ENCODE data around the gene ERO1A.
"Not testable (repeated sequence)": the region's sequence is repeated elsewhere in the genome, so short reads cannot be mapped to it uniquely, and the experiment has no call there.

ERO1A gene, protein sequence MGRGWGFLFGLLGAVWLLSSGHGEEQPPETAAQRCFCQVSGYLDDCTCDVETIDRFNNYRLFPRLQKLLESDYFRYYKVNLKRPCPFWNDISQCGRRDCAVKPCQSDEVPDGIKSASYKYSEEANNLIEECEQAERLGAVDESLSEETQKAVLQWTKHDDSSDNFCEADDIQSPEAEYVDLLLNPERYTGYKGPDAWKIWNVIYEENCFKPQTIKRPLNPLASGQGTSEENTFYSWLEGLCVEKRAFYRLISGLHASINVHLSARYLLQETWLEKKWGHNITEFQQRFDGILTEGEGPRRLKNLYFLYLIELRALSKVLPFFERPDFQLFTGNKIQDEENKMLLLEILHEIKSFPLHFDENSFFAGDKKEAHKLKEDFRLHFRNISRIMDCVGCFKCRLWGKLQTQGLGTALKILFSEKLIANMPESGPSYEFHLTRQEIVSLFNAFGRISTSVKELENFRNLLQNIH

GRCh38 chr14:52695481-52696091 lies at the start of gene ERO1A:
ERO1A (minus strand) TSS chr14:52695558; CDS start chr14:52695481, 77 bp downstream.
- DNase-seq: peak; percentile 87

DNA sequence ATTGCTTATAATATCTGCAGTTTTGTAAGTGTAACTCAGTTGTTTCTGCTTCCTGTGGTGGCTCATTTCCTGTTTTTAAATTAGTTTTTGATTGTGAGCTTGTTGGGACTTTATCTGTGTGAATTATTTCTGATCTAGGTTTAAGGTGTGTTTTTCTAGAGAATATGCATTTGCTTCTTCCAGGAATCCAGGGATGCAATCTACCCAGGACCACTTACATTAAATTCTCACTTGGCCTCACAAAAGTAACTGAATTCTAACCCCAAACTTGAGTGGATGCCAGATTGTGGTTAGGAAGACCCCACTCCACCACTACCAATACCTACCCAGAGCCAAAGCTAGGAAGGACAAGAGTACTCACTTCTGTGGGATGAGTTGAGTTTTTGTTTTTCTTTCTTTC lies 46.5 kb upstream of the ERO1A start:
- no peak for DNase-seq

GRCh38 chr14:52740751-52741150 lies 45.4 kb upstream of the ERO1A start:
- no peak for DNase-seq

DNA sequence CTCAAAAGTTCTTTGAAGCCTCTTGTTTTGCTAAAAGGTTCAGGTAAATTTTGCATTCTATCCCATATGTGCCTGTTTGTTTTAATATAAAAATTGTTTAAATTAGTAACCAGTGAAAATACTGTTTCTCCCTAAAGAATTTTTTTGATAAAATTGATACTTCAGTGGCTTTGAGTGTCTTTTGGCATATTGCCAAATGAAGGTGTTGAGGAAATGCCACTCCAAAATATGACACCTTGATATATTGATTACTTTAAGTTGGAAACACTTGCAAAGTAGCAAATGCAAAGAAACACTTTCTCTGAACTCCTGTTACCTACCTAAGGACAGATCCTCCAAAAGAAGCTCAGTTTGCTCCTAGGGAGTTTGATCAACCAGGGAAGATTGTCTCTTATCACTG lies 43.1 kb upstream of the ERO1A start:
- no peak for DNase-seq

- no peak for DNase-seq
Measured at GRCh38 chr14:52735921-52736489, 40.6 kb upstream of the ERO1A start.

DNA sequence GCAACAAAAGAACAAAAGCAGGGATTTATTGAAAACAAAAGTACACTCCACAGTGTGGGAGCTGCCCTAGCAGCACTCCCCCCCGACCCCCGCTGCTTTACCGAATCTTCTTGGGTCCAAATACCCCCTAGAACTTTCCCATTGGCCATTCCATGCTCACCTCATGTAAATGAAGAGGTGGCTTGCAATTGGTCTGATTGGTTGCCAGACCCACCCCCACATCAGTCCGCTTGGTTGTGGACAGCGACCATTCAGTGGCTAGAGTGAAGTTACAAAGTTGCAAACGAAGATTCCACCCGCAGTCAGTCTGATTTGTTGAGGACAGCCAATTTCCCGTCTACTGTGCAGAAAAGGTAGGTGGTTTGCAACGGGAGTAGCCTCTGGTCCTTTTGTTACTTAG lies 38.5 kb upstream of the ERO1A start:
- DNase-seq: no peak

DNA sequence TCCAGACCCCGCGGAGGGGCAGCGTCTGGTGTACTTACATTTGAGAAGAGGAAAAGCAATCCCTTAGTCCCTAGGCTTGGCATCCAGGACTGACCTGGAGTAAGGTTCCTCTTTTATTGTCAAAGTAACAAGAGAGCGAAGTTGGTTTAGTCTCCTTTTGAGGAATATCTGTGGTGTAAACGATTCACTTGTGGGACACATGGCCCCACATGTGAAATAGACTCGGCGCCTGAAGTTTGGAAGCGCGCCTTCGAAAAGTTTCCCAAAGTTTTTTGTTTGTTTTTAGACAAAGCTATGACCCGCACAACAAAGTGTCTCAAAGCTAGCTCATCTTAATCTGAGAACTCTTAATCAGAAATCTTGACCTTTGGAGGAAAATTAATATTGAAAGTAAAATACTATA lies 35.4 kb upstream of the ERO1A start:
- no peak for DNase-seq

DNA sequence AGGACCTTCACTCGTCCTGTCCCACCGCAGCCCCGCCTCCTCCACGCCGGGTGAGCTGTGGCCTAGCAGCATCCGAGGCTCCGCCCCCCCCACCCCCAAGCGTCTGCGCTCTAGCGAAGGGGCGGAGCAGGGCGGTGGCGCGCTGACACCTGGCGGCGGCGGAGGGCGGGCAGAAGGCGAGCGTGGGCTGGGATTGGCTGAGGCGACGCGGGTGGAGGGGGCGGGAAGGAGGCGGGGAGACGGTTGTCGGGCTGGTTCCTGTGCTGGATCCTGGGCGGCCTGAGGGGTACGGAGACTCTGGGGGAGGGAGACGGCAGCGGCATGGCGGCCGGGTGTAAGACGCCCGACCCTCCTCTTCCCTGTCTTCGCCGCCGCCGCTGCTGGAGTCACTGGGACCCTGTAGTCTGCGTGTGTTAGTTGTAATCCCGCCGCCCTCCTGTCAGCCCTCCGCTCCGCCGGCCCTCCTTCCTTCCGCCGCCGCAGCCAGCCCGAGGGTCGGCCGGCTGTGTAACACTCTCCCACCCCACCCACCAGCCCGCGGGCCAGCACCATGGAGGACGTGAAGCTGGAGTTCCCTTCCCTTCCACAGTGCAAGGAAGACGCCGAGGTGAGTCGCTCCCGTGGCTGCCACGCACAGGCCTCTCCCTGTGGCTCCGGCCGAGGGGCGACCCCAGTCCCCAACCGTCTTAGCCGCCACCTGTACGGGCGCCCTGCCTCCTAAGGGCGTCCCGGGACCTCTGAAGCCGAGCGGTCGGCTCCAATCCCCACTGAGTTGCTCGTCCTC lies 34.8 kb upstream of the ERO1A start, which contains the start of gene STYX:
TSS of gene STYX (plus strand) at position 242 of the 784 bp plus-strand sequence. CDS start at position 551, 309 bp downstream.
- peak; percentile 98 for DNase-seq

DNA sequence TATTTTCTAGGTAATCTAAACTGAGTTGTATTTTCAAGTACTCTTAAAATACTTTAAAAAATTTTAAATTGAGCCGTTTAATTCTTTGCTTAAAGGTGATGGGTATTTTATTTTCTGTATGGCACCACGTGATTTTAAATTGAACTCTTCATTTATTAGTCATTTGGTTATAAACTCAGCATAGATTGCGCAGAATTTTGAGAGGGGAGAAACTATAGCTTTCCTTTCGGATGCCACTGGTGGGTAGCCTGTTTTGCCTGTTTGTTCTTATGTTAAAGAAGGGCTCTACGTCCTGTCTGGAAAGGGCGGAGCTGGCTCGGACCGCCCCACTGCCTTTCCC lies 34.2 kb upstream of the ERO1A start:
- DNase-seq: no peak

DNA sequence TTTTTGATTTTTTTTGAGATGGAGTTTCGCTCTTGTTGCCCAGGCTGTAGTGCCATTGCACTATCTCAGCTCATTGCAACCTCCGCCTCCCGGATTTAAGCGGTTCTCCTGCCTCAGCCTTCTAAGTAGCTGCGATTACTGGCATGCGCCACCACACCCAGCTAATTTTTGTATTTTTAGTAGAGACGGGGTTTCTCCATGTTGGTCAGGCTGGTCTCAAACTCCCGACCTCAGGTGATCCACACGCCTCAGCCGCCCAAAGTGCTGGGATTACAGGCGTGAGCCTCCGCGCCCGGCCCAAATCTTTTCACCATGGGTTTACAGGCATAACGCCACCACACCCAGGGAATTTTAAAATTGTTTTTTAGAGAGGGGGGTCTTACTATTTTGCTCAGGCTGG lies 33.7 kb upstream of the ERO1A start:
- DNase-seq: not testable (repeated sequence)

- DNase-seq: not testable (repeated sequence)
Measured at GRCh38 chr14:52727509-52727908, 32.2 kb upstream of the ERO1A start.

DNA sequence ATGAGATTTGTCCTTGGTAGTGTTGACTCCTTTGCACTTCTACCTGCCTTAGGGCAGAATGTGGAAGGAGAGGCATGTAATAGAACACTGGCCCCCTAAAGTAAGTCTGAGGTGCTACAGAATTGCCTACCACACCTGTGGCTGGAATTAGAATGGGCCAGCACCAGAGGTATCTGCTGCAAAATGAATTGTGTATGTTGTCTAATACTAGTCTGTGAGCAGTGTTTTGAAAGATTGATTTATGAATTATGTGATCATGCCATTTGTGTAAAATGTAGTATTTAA lies 28.9 kb upstream of the ERO1A start:
- DNase-seq: no peak

DNA sequence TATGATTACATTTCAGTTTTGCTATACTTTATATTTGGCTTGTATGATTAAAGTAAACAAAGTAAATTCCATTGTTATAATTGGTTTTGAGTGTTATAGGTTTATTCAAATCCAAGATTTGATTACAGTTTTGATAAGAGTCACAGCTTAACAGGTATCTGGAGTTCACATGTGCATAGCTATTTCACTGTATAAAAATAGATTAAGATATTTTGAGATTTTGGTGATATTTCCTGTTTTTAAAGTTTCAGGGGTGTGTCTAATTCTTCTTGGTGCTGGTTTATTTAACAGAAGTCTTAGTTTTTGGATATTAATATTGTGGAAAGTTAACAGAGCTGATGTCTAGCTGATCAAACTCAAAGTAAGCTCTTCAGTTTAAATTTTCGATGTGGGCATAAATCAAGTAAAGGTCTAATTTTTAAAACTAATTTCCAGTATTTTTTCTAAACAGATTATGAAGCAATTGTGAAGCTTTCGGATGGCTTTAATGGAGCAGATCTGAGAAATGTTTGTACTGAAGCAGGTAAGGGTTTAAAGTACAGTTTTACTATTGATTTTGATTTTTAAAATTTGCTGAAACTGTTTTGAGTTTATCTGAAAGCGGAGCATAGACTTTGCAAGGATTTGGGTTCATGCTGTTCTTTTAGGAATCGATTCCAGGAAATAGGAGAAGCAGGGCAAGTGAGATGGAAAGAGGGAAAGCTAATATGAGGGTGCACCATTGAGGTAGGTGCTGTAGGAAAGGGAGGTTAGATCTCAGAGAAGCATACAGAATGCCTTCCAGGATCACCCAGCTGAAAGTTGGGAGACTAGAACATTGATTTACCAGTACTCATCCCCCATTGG lies 28.4 kb upstream of the ERO1A start:
- DNase-seq: no peak

GRCh38 chr14:52716155-52716554 lies 20.8 kb upstream of the ERO1A start:
- DNase-seq: no peak

DNA sequence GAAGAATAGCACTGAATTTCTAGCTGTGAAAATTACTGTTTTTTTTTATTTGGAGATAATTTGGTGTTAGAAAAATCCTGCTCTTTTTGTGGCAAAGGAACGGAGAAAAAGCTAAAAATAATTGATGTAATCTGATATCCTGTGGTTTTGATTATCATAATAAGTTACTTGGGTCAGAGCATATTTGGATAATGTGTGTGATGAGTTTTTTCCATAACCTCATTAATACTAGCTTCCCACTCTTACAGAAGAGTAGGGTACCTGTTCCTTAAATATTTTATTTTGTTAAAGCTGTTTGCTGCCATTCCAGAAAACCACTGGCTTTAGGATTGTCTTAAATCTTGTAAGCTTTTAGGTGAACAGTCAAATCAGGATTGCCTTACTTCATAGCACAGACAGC lies 16.3 kb upstream of the ERO1A start:
- DNase-seq: no peak

DNA sequence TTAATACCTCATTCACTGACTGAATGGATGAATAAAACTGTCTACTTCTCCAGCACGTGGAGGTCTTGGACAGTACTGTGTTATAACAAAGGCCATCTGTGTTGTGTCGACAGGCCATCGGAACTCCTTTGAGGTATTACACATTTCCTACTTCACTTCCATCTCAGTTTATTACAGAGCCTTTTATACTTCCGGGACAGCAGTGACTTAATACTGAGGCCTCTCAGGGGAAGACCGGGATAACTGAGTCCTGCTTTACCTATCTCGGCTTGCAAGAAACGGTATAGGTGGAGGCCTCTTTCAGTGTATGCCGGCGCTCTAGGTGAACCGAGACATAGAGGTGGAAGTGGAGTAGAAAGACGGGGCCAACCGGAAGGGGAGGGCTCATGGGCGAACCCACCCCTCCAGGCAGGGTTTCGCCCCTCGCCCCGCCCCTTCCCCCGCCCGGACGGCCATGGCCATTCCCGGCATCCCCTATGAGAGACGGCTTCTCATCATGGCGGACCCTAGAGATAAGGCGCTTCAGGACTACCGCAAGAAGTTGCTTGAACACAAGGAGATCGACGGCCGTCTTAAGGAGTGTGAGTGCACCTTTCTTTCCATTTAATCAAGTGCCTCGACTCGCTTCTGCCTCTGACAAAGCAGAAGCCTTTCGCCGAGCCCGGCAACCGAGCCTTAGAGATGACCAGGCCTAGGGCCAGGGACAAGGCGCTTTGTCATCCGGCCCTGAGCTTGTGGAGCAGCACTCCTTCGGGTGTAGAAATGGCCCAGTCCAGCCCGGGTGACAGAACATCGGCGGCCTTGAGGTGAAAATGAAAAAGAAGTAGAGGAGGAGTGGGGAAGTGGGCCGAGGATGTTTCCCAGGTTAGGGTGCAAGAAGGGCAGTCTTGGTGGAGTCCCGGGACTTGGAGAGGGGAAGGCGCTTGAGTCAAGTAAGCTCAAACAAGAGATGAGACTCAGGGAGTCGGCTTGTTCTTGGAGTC lies 11.7 kb upstream of the ERO1A start, which contains the start of gene PSMC6:
TSS of gene PSMC6 (plus strand) at position 477 of the 983 bp plus-strand sequence. CDS start at position 497, 20 bp downstream.
- DNase-seq: peak; percentile 95

DNA sequence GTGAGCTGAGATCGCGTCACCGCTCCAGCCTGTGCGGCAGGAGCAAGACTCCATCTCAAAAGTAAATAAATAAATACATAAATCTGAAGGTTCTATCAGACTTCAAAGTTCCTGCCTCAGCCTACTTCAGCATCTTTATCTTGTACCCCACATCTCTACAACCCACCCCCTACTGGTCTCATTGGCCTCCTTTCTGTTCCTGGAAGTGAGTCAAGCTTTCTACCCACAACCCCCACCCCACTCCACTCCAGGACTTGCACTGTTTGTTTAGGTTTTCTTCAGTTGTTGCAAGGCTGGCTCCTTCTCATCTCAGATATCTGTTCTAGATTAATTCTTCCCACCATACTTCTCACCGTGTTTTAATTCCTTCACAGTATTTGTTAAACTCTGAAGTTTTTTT lies 10.9 kb upstream of the ERO1A start:
- peak; percentile 56 for DNase-seq

- no peak for DNase-seq
Measured at GRCh38 chr14:52703664-52704063, 8.3 kb upstream of the ERO1A start.

GRCh38 chr14:52703225-52703624 lies 7.9 kb upstream of the ERO1A start:
- no peak for DNase-seq

DNA sequence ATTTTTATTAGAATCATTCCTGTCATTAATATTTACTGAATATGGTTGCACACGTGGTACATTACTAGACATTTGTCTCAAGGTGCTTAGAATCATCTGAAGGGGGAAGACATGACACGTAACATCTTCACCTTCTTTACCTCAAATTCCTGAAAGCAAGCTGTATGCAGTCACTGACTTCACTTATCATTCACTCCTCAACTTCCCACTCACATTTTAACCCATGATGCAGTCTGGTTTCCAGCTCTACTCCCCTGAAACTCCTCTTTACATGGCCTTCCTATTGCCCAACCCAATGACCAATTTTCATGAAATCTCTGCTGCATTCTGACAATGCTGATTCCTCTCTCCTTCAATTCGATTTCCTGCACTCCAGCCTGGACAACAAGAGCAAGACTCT lies 5.9 kb upstream of the ERO1A start:
- DNase-seq: no peak

DNA sequence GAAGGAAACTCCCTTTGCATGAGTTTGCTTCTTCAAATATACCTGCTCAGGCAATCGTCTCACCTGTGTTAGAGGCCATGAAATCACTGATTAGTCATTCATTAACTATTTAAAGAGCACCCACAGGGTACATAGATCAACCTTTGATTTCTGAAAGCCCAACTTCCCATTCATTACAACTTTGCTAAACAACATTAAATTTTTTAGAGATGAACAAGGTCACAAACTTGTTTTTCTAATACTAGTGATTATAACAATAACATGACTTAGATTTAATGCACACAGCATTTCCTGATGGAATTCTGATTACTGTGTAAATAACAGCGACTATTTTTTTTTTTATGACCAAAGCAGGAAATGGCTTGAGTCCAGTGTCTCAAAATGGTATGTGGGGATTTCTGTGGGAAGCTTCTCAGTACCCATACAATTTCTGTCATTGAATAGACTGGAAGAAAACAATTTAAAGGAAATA lies 5.4 kb upstream of the ERO1A start:
- DNase-seq: peak; percentile 85

All from DMS53 (cell line).